Activated naive CD4-positive, alpha-beta T cell treated with anti-CD3 and anti-CD28 coated beads, Interleukin-2, amount 10 ng/mL, durations not matched to agents 5 hours and 36 hours (primary cell): Measurements from ENCODE around the gene C1QB. TPM values are rescaled to one million over a fixed set of nuclear protein-coding genes. Genes with fewer than 3 reads are reported as not detected.

Experiments used
- microRNA-seq: library from miRNA; unstranded; fragments of <30 nt; microRNA quantifications from one replicate; pipeline ENCODE4 v1.2.0, GENCODE V29; 2022; ENCODE audit warnings: borderline microRNAs expressed, borderline replicate concordance
- total RNA-seq, 2 experiments: library from RNA; stranded (reverse); gene quantifications; one replicate each; pipeline ENCODE4 v1.2.3, GENCODE V29; 2021

Gene C1QB
- total RNA-seq, result not detected

GRCh38 chr1:22652881-22653316, at the start of gene C1QB:
C1QB (plus strand) TSS chr1:22653236; CDS start chr1:22659463, 6,227 bp downstream.

GRCh38 chr1:22636353-22636752, 16.7 kb upstream of the C1QB start, which contains the start of gene C1QA:
C1QA (plus strand) TSS chr1:22636628; CDS start chr1:22637617, 989 bp downstream.

GRCh38 chr1:22643381-22643780, 9.7 kb upstream of the C1QB start, which contains the start of gene C1QC:
C1QC (plus strand) TSS chr1:22643633; CDS start chr1:22644024, 391 bp downstream.

GRCh38 chr1:22710701-22711049, 57.6 kb downstream of the C1QB start, which contains the start of gene EPHB2:
EPHB2 (plus strand) TSS chr1:22710839; CDS start chr1:22710983, 144 bp downstream.

Small RNA genes within 50 kb of the gene (microRNA-seq; reads per million reads assigned to microRNA genes)
- not detected for gene MIR6127

Other genes with a start within 250 kb of the C1QB start
- 10 to 100 TPM; 17.4 to 20.1 TPM for gene ZBTB40, start 201.4 kb upstream of the C1QB start, total RNA-seq
- gene EPHA8, start 89.7 kb upstream of the C1QB start, total RNA-seq, result not detected
- not detected for gene C1QA, start 16.6 kb upstream of the C1QB start, total RNA-seq
- gene C1QC, start 9.6 kb upstream of the C1QB start, total RNA-seq, result not detected
- gene EPHB2, start 57.6 kb downstream of the C1QB start, total RNA-seq, result not detected